Activated CD8-positive, alpha-beta memory T cell treated with anti-CD3 and anti-CD28 coated beads for 36 hours (primary cell): Measurements from ENCODE around the gene CD164. TPM values are rescaled to one million over a fixed set of nuclear protein-coding genes. Genes with fewer than 3 reads are reported as not detected.
"Not testable (repeated sequence)": the region's sequence is repeated elsewhere in the genome, so short reads cannot be mapped to it uniquely, and the experiment has no call there.

Experiments used
- CTCF ChIA-PET: fragments of 350-600 bp; sonication (Branson Sonifier 250); formaldehyde crosslinking; loops from one replicate; lab custom pipeline; 2021; ENCODE audit warnings: antibody characterized with exemption; lab: Charles Lee
- POLR2A ChIA-PET: fragments of 350-600 bp; sonication (Branson Sonifier 250); formaldehyde crosslinking; loops from one replicate; lab custom pipeline; 2021; ENCODE audit warnings: antibody characterized with exemption; lab: Charles Lee
- total RNA-seq, 2 experiments: library from RNA; stranded (reverse); gene quantifications; one replicate each; pipeline ENCODE4 v1.2.3, GENCODE V29; 2021

The CD164 gene
- total RNA-seq, 2 experiments from 2014 or later, result 197 to 202 TPM

DNA sequence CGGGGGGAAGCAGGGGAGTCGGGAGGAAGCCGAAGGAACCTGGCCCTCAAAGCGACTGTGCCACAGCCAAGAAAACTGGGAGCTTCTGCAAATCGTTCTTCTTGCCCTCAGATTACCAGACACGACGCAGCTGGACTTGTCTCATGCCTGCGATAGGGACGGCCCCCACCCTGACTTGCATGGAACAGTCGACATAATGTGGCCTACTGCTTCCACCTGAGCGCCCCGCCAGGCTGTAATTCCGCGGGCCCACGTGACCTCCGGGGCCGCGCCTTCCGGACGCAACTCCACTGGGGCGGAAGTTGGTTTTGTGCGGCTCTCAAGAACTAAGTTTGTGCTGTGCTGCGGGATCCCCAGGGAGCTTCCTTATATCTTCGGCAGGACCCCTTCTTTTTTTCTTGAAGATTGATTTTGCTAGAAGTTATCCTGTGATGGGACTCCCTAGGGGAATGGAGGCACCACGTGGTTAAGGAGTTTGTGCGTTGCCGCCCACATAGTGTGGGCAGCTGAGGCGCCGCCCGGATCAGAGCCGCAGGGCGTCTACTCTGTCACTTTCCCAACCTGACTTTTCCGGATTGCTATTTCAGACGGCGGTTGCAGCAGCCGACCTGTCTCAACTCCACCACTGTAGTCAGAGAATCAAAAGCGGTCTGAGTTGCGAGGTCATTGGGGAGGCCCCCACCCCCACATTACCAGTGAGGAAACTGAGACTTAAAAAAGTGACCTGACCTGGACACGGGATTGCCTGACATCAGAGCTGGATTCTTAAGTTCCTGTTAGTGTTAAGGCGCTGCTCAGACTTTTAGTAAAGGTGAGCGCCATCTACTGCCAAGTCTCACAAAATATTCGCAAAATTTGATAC is 540 bp upstream of the CD164 start:
- CTCF ChIA-PET, result interaction anchor here (0.6 to 5.0 kb wide), 14 partner anchors 9 to 325 kb away, joined by 3 to 31 read pairs (median 3); partner anchors contain the start of genes CEP57L1, PPIL6, SESN1 and SMPD2
- POLR2A ChIA-PET, result interaction anchor here (0.7 to 3.5 kb wide), 11 partner anchors 9 to 288 kb away, joined by 3 to 49 read pairs (median 3); partner anchors contain the start of genes CEP57L1, MICAL1, PPIL6 and SESN1

DNA sequence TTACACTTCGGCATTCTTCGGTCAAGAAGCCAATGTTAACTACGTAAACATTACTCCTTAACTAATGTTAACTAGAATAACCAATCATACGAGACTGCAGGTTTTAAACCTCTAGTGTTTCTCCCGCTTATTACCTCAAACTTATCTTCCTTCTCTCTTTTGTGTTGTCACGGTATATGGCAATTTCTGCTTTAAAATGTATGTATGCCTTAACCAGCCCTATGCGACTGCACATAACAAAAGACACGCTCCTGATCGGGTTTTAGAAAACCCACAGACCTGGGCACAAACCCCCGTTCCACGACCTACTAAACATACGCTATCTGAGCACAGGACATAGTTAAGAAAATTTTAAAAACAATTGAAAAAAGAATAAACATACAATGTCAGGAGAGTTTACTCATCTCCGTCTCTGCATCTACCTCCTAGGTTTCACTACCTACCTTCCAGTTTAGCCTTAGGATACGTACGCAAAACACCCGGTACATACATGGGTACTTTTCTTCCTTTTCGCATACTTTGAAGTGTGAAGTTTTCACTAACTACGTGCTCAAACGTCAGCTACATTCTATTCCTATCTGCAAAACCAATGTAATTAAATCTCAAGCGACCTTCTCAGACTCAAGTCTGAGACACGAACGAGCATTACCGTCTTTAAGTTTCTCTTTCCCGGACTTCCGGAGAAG is 1.1 kb downstream of the CD164 start:
- ChIA-PET CTCF (interaction anchor here (2.6 kb wide), 1 partner anchor 7 kb away, joined by 18 read pairs; no protein-coding TSS in a partner anchor), POLR2A (interaction anchor here (0.7 to 3.5 kb wide), 10 partner anchors 8 to 286 kb away, joined by 3 to 49 read pairs (median 4); partner anchors contain the start of genes CEP57L1, PPIL6, SESN1 and SMPD2)

DNA sequence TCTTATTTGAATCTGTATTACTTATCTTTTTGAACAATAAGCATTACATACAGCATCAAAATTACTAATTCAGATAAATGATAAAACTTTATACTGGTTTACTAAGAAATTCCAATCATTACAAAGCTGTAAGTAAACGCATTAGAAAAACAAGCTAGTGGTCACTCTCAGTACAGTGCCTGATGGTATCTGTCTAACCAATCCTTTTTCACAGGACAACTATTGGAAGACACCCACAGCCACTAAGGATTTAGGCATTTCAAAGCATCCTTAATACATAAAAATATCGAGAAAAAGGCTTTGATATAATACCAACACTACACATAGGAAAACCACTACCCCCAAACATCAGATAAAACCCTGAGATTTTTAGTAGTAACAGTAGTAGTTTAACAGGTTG is 2.6 kb downstream of the CD164 start:
- ChIA-PET POLR2A (interaction anchor here (0.5 to 1.2 kb wide), 2 partner anchors 61 to 505 kb away, joined by 3 to 6 read pairs; no protein-coding TSS in a partner anchor), CTCF (interaction anchor here (1.1 kb wide), 1 partner anchor 192 kb away, joined by 3 read pairs; no protein-coding TSS in a partner anchor)

GRCh38 chr6:109377717-109378116 is 4.5 kb downstream of the CD164 start:
- POLR2A ChIA-PET, result no interaction called here
- CTCF ChIA-PET, result interaction anchor here (0.9 to 1.3 kb wide), 3 partner anchors 87 to 190 kb away, joined by 3 to 6 read pairs (median 3); no protein-coding TSS in a partner anchor

DNA sequence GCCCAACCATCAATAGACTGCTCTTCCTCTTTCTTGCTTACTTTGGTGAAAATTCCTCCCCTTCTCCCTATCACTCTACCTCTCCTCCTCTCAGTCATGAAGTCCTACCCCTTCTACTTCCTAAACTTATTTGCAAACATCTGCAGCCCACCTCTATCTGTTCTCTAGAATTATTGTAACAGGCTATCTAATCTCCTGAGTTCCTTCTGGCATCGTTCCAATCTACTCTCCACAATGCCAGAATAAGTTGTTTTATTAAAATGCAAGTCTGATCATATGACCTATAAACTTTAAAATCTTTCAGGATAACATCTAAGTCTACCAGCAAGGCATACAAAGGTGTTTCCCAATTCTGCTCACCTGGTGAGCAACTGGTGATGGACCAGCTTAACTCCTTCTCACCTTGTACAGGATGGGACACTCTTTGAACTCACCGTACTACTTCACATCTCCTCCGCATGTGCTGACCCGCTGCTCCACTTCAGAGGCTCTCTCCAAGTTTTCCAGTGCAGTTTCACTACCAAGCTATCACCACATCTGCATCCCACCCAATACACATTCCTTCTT is 7.9 kb downstream of the CD164 start:
- ChIA-PET CTCF (interaction anchor here (1.3 to 2.7 kb wide), 3 partner anchors 8 to 187 kb away, joined by 3 to 18 read pairs (median 6); partner anchors contain the start of gene CD164), POLR2A (interaction anchor here (1.0 to 3.4 kb wide), 4 partner anchors 8 to 280 kb away, joined by 3 to 49 read pairs (median 5); partner anchors contain the start of genes CD164, MICAL1, PPIL6 and SESN1)

DNA sequence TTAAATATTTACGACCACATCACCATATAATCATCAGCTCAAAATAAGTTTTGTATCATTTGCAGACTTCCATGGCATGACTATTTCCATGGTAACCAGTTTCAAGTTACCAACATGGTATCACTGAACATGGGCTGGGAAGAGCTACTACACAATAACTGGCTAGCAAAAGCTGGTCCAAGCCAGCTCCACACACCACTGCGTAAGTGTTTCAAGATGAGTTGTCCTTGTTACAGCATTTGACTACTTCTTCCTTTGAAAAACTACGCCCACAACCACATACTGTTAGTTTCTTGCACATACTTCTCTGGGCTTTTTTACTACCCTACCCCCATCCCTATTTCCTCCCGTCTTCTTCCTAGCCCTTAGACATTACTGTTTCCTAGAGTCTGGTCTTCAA is 8.5 kb downstream of the CD164 start:
- ChIA-PET POLR2A (interaction anchor here (0.5 to 3.4 kb wide), 5 partner anchors 9 to 279 kb away, joined by 3 to 49 read pairs (median 5); partner anchors contain the start of genes CD164, MICAL1, PPIL6 and SESN1), CTCF (interaction anchor here (0.6 to 2.7 kb wide), 6 partner anchors 9 to 1502 kb away, joined by 3 to 18 read pairs (median 3); partner anchors contain the start of genes CD164 and SMPD2)

GRCh38 chr6:109373331-109373730 is 8.9 kb downstream of the CD164 start:
- POLR2A ChIA-PET, result interaction anchor here (1.0 to 3.4 kb wide), 4 partner anchors 10 to 279 kb away, joined by 3 to 49 read pairs (median 5); partner anchors contain the start of genes CD164, MICAL1, PPIL6 and SESN1
- CTCF ChIA-PET, result interaction anchor here (0.6 to 2.7 kb wide), 5 partner anchors 9 to 1503 kb away, joined by 3 to 18 read pairs (median 3); partner anchors contain the start of genes CD164 and SMPD2

GRCh38 chr6:109372130-109372529 is 10.1 kb downstream of the CD164 start:
- ChIA-PET CTCF (no interaction called here), POLR2A (interaction anchor here (3.4 kb wide), 1 partner anchor 11 kb away, joined by 49 read pairs; the partner anchor contains the start of gene CD164)

DNA sequence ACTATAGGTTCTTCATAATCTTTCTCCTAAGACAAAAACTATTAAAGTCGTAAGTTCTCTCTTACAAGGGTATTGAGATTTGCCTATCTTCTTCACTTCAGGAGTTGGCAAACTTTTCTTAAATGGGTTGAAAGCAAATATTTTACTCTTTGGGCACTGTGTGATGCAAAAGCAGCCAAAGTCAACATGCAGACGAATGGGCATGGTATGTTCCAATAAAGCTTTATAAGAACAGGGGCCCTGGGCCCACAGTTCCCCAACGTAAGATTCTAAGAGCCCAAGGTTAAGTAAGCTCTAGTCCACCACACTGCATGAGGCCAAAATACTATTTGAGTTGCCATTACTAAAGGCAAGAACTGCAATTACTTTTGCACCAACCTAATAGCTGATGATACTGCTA is 11.5 kb downstream of the CD164 start:
- ChIA-PET CTCF (no interaction called here), POLR2A (interaction anchor here (1.1 kb wide), 1 partner anchor 12 kb away, joined by 3 read pairs; no protein-coding TSS in a partner anchor)

DNA sequence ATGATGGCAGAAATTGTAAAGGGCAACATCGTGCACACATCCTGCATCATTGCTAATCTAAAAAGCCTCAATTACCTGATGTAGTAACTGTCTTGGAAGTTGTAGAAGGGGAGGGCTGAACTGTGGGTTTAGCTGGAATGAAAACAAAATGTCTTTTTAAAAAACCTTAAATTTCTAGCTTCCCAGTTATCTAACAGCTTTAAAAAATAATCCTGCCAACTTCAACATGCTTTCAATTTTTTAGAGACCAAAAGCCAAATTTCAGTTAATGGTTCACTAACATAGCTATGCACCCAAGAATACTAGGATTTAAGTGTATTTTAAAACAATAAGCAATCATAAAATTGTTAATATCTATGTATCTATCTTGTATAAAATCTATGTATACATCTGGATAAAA is 11.9 kb downstream of the CD164 start:
- CTCF ChIA-PET, result no interaction called here
- POLR2A ChIA-PET, result interaction anchor here (1.1 kb wide), 1 partner anchor 13 kb away, joined by 3 read pairs; no protein-coding TSS in a partner anchor

DNA sequence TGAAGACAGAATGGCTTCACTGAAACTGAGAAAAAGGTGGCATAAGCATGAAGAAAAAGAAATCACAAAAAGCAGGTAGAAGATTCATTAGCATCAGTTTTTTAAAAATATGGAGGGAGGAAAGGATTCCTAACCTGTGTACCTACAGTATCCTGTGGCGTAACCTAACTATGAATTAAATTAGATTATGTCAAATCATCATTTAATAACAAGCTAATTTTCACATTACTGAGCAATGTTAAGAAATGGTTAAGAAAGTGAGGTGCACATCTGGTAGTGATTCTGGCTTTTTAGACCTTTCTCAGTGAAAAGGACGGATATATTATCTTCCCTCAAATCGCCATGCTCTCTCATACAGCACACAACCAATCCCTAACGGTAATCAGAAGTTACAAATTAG is 12.5 kb downstream of the CD164 start:
- POLR2A ChIA-PET, result no interaction called here
- CTCF ChIA-PET, result no interaction called here

DNA sequence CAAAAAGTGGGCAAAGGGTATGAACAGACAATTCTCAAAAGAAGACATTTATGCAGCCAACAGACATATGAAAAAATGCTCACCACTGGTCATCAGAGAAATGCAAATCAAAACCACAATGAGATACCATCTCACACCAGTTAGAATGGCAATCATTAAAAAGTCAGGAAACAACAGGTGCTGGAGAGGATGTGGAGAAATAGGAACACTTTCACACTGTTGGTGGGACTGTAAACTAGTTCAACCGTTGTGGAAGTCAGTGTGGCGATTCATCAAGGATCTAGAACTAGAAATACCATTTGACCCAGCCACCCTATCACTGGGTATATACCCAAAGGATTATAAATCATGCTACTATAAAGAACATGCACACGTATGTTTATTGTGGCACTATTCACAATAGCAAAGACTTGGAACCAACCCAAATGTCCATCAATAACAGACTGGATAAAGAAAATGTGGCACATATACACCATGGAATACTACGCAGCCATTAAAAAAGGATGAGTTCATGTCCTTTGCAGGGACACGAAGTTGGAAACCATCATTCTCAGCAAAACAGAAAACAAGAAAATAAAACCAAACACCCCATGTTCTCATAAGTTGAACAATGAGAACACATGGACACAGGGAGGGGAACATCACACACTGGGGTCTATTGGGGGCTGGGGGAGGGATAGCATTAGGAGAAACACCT is 17.7 kb downstream of the CD164 start:
- CTCF ChIA-PET, POLR2A ChIA-PET: not testable (repeated sequence)

GRCh38 chr6:109363753-109364152 is 18.5 kb downstream of the CD164 start:
- ChIA-PET POLR2A (no interaction called here), CTCF (no interaction called here)

- POLR2A ChIA-PET, result interaction anchor here (1.6 kb wide), 1 partner anchor 21 kb away, joined by 4 read pairs; no protein-coding TSS in a partner anchor
- CTCF ChIA-PET, result interaction anchor here (0.5 kb wide), 1 partner anchor 189 kb away, joined by 3 read pairs; no protein-coding TSS in a partner anchor
Observed at GRCh38 chr6:109362102-109362884, 20.0 kb downstream of the CD164 start.

GRCh38 chr6:109360791-109361190 is 21.5 kb downstream of the CD164 start:
- CTCF ChIA-PET, result no interaction called here
- POLR2A ChIA-PET, result no interaction called here

DNA sequence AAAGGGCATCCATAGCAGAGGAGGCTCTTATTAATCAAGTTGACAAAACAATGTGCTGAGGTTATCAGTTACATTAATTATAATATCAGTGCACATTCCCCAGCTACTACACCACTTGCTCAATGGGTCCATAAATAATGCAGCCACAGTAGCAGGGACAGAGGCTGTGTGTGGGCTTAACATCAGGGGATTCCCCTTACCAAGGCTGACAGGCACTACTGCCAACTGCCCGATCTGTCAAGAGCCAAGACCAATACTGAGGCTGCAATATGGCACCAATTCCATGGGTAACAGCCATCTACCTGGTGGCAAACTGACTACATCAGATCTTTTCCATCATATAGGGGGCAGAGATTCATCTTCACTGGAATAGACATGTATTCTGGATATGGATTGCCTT is 22.0 kb downstream of the CD164 start:
- POLR2A ChIA-PET, result no interaction called here
- CTCF ChIA-PET, result no interaction called here

DNA sequence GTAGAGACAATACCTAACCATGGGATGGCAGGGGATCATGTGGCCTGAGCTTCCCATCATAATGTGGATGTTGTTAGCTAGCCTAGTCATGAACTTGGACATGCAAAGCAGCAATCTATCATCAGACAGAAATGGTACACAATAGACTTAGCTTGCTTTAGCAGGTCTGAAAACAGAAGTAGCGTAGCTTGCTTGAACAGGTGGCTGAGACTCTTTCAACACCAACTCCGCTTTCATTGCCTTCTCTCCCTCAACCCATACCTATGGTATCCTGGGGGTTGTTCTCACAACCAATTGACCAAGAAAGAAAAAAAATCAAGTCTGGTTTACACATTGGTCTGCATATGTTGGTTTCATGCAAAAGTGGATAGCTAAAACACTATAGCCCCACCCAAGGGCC is 23.0 kb downstream of the CD164 start:
- POLR2A ChIA-PET, result interaction anchor here (0.5 kb wide), 1 partner anchor 172 kb away, joined by 3 read pairs; no protein-coding TSS in a partner anchor
- CTCF ChIA-PET, result no interaction called here
